ENCODE results near the gene UXT. TPM values are rescaled to one million over a fixed set of nuclear protein-coding genes. Genes with fewer than 3 reads are reported as not detected.

The UXT gene
- total and polyA plus RNA-seq, 2 experiments from 2014 or later = 58.4 to 141 TPM

GRCh38 chrX:47614618-47615017 lies 44.4 kb downstream of the UXT start:
- Mint-ChIP-seq H3K4me1 (peaks cover 7% of the 10 kb centered on the region; the same call in 2 of the 3 replicates), H3K27ac (no peak overlapping the region), H3K9me3 (no peaks in the 10 kb centered on the region), H3K36me3 (ENCODE audit: low read depth) (peaks cover 8% of the 10 kb centered on the region; the same call in 1 of the 3 replicates), H3K27me3 (ENCODE audit: insufficient read depth, low read depth, poor library complexity) (peaks cover 3% of the 10 kb centered on the region), H3K4me3 (no peak overlapping the region)
- no peaks in the 10 kb centered on the region for H3K79me2 ChIP-seq (replicated peaks; ENCODE audit: insufficient read depth)
- H3K4me3 ChIP-seq = no peak overlapping the region
- H3K27me3 ChIP-seq (ENCODE audit: insufficient read depth) = no peaks in the 10 kb centered on the region
- no peaks in the 10 kb centered on the region for H3F3A ChIP-seq (replicated peaks; ENCODE audit: low read depth)
- DNase-seq (ENCODE audit: low spot score) (no peak), ATAC-seq (no peak)
- no peaks in the 10 kb centered on the region for H4K20me1 ChIP-seq (replicated peaks; ENCODE audit: insufficient read depth)
- TF ChIP-seq ZNF462 (CRISPR knock-in tag; IDR thresholded peaks at IDR 0.05) (no peak), EZH2 (IDR thresholded peaks at IDR 0.05; ENCODE audit: low read depth, unreplicated experiment) (no peak), NANOG (IDR thresholded peaks at IDR 0.05; ENCODE audit: borderline replicate concordance) (no peak), CREB1 (CRISPR knock-in tag; IDR thresholded peaks at IDR 0.05; ENCODE audit: low read depth) (no peak), POLR2AphosphoS5 (IDR thresholded peaks at IDR 0.05; ENCODE audit: low read depth) (no peak), CTCF (conservative IDR thresholded peaks at IDR 0.05; ENCODE audit: low read depth in 2 of 2) (no peak), ZNF331 (CRISPR knock-in tag; IDR thresholded peaks at IDR 0.05; ENCODE audit: low read depth) (no peak), EZH2phosphoT487 (IDR thresholded peaks at IDR 0.05; ENCODE audit: unreplicated experiment) (no peak), JUNB (IDR thresholded peaks at IDR 0.05; ENCODE audit: unreplicated experiment) (no peak), ZNF114 (CRISPR knock-in tag; IDR thresholded peaks at IDR 0.05) (no peak), STAT1 (IDR thresholded peaks at IDR 0.05; ENCODE audit: unreplicated experiment) (no peak)
- TF ChIP-seq, protein P1, sequence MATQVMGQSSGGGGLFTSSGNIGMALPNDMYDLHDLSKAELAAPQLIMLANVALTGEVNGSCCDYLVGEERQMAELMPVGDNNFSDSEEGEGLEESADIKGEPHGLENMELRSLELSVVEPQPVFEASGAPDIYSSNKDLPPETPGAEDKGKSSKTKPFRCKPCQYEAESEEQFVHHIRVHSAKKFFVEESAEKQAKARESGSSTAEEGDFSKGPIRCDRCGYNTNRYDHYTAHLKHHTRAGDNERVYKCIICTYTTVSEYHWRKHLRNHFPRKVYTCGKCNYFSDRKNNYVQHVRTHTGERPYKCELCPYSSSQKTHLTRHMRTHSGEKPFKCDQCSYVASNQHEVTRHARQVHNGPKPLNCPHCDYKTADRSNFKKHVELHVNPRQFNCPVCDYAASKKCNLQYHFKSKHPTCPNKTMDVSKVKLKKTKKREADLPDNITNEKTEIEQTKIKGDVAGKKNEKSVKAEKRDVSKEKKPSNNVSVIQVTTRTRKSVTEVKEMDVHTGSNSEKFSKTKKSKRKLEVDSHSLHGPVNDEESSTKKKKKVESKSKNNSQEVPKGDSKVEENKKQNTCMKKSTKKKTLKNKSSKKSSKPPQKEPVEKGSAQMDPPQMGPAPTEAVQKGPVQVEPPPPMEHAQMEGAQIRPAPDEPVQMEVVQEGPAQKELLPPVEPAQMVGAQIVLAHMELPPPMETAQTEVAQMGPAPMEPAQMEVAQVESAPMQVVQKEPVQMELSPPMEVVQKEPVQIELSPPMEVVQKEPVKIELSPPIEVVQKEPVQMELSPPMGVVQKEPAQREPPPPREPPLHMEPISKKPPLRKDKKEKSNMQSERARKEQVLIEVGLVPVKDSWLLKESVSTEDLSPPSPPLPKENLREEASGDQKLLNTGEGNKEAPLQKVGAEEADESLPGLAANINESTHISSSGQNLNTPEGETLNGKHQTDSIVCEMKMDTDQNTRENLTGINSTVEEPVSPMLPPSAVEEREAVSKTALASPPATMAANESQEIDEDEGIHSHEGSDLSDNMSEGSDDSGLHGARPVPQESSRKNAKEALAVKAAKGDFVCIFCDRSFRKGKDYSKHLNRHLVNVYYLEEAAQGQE (IDR thresholded peaks at IDR 0.05; ENCODE audit: unreplicated experiment) = no peak
- TF ChIP-seq, protein P2, sequence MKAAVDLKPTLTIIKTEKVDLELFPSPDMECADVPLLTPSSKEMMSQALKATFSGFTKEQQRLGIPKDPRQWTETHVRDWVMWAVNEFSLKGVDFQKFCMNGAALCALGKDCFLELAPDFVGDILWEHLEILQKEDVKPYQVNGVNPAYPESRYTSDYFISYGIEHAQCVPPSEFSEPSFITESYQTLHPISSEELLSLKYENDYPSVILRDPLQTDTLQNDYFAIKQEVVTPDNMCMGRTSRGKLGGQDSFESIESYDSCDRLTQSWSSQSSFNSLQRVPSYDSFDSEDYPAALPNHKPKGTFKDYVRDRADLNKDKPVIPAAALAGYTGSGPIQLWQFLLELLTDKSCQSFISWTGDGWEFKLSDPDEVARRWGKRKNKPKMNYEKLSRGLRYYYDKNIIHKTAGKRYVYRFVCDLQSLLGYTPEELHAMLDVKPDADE (IDR thresholded peaks at IDR 0.05) = no peak
- no peak overlapping the region for H3K27ac ChIP-seq (ENCODE audit: low read depth)
- H3K4me2 ChIP-seq = no peak overlapping the region
- H3K4me1 ChIP-seq (ENCODE audit: insufficient read depth) = no peaks in the 10 kb centered on the region
- H2AFZ ChIP-seq = no peak overlapping the region
- no peaks in the 10 kb centered on the region for H3K36me3 ChIP-seq (ENCODE audit: insufficient read depth)
- H3K9me2 ChIP-seq (ENCODE audit: insufficient read depth) = no peaks in the 10 kb centered on the region
